K562 (cell line): ENCODE data around the gene RHOBTB3. TPM values are rescaled to one million over a fixed set of nuclear protein-coding genes. Genes with fewer than 3 reads are reported as not detected.
A peak's percentile ranks its signal among the peaks of the same experiment; 100 is the strongest.

Source experiments
- ARID2 ChIP-seq: fragments of 450-650 bp; IDR thresholded peaks from 2 replicates; pipeline ENCODE4 v1.6.1; 2017; ENCODE audit warnings: antibody characterized with exemption, mild to moderate bottlenecking
- ARID3A ChIP-seq: IDR thresholded peaks from 2 replicates; pipeline ENCODE4 v1.6.1; 2012; ENCODE audit warnings: low read depth, low read length, improper control_type of control experiment, borderline replicate concordance
- GMEB1 ChIP-seq: fragments of 250-450 bp; sonication (Bioruptor Pico); IDR thresholded peaks from 2 replicates; pipeline ENCODE4 v1.4.0; 2020; ENCODE audit warnings: mild to moderate bottlenecking
- HMBOX1 ChIP-seq: sonication (generic); IDR thresholded peaks from 2 replicates; pipeline ENCODE4 v1.6.1; 2016
- IFI16 ChIP-seq: fragments of 250-450 bp; sonication (Bioruptor Pico); IDR thresholded peaks from 2 replicates; pipeline ENCODE4 v2.1.2; 2022; ENCODE audit warnings: mild to moderate bottlenecking, inconsistent platforms
- KDM1A ChIP-seq, 2 experiments: fragments of 450-650 bp; IDR thresholded peaks; 2 replicates each; pipeline ENCODE4 v1.6.1; 2016; ENCODE audit warnings: mild to moderate bottlenecking in 2 of 2
- POLR2AphosphoS2 ChIP-seq: IDR thresholded peaks from 2 replicates; pipeline ENCODE4 v1.6.1; 2012; ENCODE audit warnings: low read length, improper control_type of control experiment
- RBM34 ChIP-seq: fragments of 200-400 bp; formaldehyde crosslinking; IDR thresholded peaks from 2 replicates; pipeline ENCODE4 v1.6.1; 2018; ENCODE audit warnings: low read length, borderline replicate concordance; ENCODE audit not compliant: insufficient read depth
- SMAD2 ChIP-seq: fragments of 150-350 bp; IDR thresholded peaks from 2 replicates; pipeline ENCODE4 v1.6.1; 2014; ENCODE audit warnings: low read depth, mild to moderate bottlenecking, low read length
- THRAP3 ChIP-seq: fragments of 450-650 bp; IDR thresholded peaks from 2 replicates; pipeline ENCODE4 v1.6.1; 2016; ENCODE audit warnings: mild to moderate bottlenecking, inconsistent platforms, borderline replicate concordance
- TSHZ1 ChIP-seq: fragments of 250-450 bp; sonication (Bioruptor Pico); IDR thresholded peaks from 2 replicates; pipeline ENCODE4 v1.4.0; 2020; ENCODE audit warnings: mild to moderate bottlenecking, moderate library complexity
- ZMIZ1 ChIP-seq, 2 experiments: fragments of 150-350 bp in 1 of 2; IDR thresholded peaks; 2 replicates each; pipeline ENCODE4 v1.6.1; 2012 to 2016; ENCODE audit warnings: low read depth in 2 of 2, low read length in 2 of 2, mild to moderate bottlenecking in 1 of 2, moderate library complexity in 1 of 2
- ZNF165 ChIP-seq: fragments of 250-450 bp; sonication (Bioruptor Pico); IDR thresholded peaks from 2 replicates; pipeline ENCODE4 v1.4.0; 2020; ENCODE audit warnings: borderline replicate concordance
- polyA plus RNA-seq, 8 experiments: library from polyadenylated mRNA; depleted of rRNA in 4 of 8; stranded (reverse) in 5 of 8; unstranded in 3 of 8; fragments of >200 nt; fragmentation: Nextera tagmentation in 2 of 8; fragmentation: Illumina TruSeq in 1 of 8; extraction: Ambion mirVana in 2 of 8; extraction: Trizol in 1 of 8; gene quantifications; 2 replicates each; pipeline versions ENCODE4 v1.2.1 to v1.2.3, GENCODE V29; 2011 to 2014; ENCODE audit warnings: inconsistent platforms in 1 of 8, missing spikeins in 1 of 8
- total RNA-seq, 7 experiments: library from RNA; depleted of rRNA in 6 of 7; stranded (reverse); fragments of >200 nt in 6 of 7; fragmentation: Illumina TruSeq in 2 of 7; extraction: Trizol in 2 of 7; gene quantifications; 2 replicates each; pipeline versions ENCODE4 v1.2.1 to v1.2.3, GENCODE V29; 2011 to 2021; ENCODE audit warnings: low replicate concordance in 1 of 7

The RHOBTB3 gene
- total and polyA plus RNA-seq, 9 of the 15 experiments (the other 6 are each of a cell fraction or from before 2014, with no cell fraction given) = 39.7 to 143 (median 115) TPM

- TF ChIP-seq ZMIZ1 (IDR thresholded peaks at IDR 0.05; ENCODE audit: low read depth in 2 of 2, low read length in 2 of 2) = peak in 1 of 2 experiments; percentile 71; a peak in 2 of 4 replicates
- 0 out of 2 replicates have a peak, but pooled peaks have one; percentile 84 for TF ChIP-seq ARID3A
- no peak for TF ChIP-seq ZNF165 (CRISPR knock-in tag)
- no peak for TF ChIP-seq SMAD2
- peak; percentile 43; the same call in 1 of the 2 replicates for TF ChIP-seq ARID2
- peak; percentile 61 for TF ChIP-seq HMBOX1
- no peak for TF ChIP-seq IFI16
- TF ChIP-seq THRAP3 = peak; percentile 89
- no peak for TF ChIP-seq TSHZ1 (CRISPR knock-in tag)
- no peak for TF ChIP-seq GMEB1 (CRISPR knock-in tag)
- TF ChIP-seq POLR2AphosphoS2 = peak; percentile 92
- no peak for TF ChIP-seq RBM34
- TF ChIP-seq KDM1A (IDR thresholded peaks at IDR 0.05) = 0 out of 4 replicates have a peak, but pooled peaks of 1 of the 2 experiments have one; percentile 10
Observed at GRCh38 chr5:95729115-95730010, 1.8 kb upstream of the RHOBTB3 start (continued).
